ENCODE measurements around the gene S100A11.

GRCh38 chr1:152023221-152023620 is 13.6 kb downstream of the S100A11 start:
- TF ChIP-seq, protein P1, sequence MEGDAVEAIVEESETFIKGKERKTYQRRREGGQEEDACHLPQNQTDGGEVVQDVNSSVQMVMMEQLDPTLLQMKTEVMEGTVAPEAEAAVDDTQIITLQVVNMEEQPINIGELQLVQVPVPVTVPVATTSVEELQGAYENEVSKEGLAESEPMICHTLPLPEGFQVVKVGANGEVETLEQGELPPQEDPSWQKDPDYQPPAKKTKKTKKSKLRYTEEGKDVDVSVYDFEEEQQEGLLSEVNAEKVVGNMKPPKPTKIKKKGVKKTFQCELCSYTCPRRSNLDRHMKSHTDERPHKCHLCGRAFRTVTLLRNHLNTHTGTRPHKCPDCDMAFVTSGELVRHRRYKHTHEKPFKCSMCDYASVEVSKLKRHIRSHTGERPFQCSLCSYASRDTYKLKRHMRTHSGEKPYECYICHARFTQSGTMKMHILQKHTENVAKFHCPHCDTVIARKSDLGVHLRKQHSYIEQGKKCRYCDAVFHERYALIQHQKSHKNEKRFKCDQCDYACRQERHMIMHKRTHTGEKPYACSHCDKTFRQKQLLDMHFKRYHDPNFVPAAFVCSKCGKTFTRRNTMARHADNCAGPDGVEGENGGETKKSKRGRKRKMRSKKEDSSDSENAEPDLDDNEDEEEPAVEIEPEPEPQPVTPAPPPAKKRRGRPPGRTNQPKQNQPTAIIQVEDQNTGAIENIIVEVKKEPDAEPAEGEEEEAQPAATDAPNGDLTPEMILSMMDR (conservative IDR thresholded peaks at IDR 0.05; ENCODE audit: low read depth, low read length) = no peak
- TF ChIP-seq EZH2phosphoT487 (IDR thresholded peaks at IDR 0.05; ENCODE audit: borderline replicate concordance, low read length) = no peak
- TF ChIP-seq EZH2 (IDR thresholded peaks at IDR 0.05; ENCODE audit: low read length, unreplicated experiment) = no peak
